Suprapubic skin (tissue), 4 donors: Measurements from ENCODE around the gene AFF1. TPM values are rescaled to one million over a fixed set of nuclear protein-coding genes. Genes with fewer than 3 reads are reported as not detected.

Experiments
- DNase-seq, 2 donors: peaks; one replicate each; pipeline ENCODE4 v3.0.0-alpha.2; 2019; ENCODE audit warnings: low spot score in 2 of 2
- H3K27ac ChIP-seq: fragments of 200-600 bp; sonication (generic); one replicate; pipeline ENCODE4 v1.5.1; 2019
- H3K27me3 ChIP-seq: fragments of 200-600 bp; sonication (generic); one replicate; pipeline ENCODE4 v1.5.1; 2019
- H3K36me3 ChIP-seq: fragments of 200-600 bp; sonication (generic); one replicate; pipeline ENCODE4 v1.5.1; 2019
- H3K4me1 ChIP-seq: fragments of 200-600 bp; sonication (generic); one replicate; pipeline ENCODE4 v1.5.1; 2019
- H3K4me3 ChIP-seq: fragments of 200-600 bp; sonication (generic); one replicate; pipeline ENCODE4 v1.5.1; 2019; ENCODE audit warnings: mild to moderate bottlenecking
- H3K9me3 ChIP-seq: fragments of 200-600 bp; sonication (generic); one replicate; pipeline ENCODE4 v1.5.1; 2019
- EP300 ChIP-seq: sonication (generic); formaldehyde crosslinking; IDR thresholded peaks from one replicate; pipeline ENCODE4 v1.6.1; 2017; ENCODE audit warnings: antibody characterized with exemption
- POLR2A ChIP-seq, 2 donors: fragments of 450-650 bp; IDR thresholded peaks; one replicate each; pipeline ENCODE4 v1.6.1; 2017; ENCODE audit warnings: antibody characterized with exemption in 2 of 2, mild to moderate bottlenecking in 2 of 2, moderate library complexity in 2 of 2
- POLR2AphosphoS5 ChIP-seq, 3 donors: sonication (generic); formaldehyde crosslinking; IDR thresholded peaks; one replicate each; pipeline ENCODE4 v1.6.1; 2017; ENCODE audit warnings: antibody characterized with exemption in 3 of 3
- WGBS: methylation state at CpG from one replicate; pipeline ENCODE4 v1.1.5; 2018; 5-methylcytosine and 5-hydroxymethylcytosine counted together
- total RNA-seq, 4 donors: library from RNA; depleted of rRNA; stranded (reverse); fragments of >200 nt; gene quantifications; one replicate each; pipeline ENCODE4 v1.1.0, GENCODE V29; 2016
- TF ChIP-seq, protein P1 (sequence below), 2 donors: fragments of 200-600 bp in 1 of 2; fragments of 450-650 bp in 1 of 2; sonication (generic) in 1 of 2; IDR thresholded peaks; one replicate each; pipeline ENCODE4 v1.5.1; 2016 to 2019; ENCODE audit warnings: antibody characterized with exemption in 2 of 2, mild to moderate bottlenecking in 1 of 2, moderate library complexity in 1 of 2

AFF1 gene
- total RNA-seq, 4 donors from 2014 or later, result 67.2 to 175 (median 103) TPM

DNA sequence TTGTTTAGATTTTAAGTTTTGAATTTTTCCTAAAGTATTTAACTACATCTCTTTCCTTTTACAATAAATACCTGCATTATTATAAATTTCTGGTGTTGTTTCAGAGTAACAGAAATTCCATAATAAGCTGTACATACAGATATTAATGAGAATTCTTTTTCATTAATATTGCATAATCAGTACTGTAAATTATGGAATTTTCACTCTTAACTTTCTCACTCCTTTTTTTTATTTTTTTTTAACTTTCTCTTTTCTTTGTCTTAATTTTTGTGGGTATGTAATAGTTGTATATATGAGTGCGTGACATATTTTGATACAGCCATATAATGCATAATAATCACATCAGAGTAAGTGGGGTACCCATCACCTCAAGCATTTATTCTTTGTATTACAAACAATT is 175.1 kb downstream of the AFF1 start:
- peaks cover 22% of the 10 kb centered on the region for H3K4me1 ChIP-seq
- DNase-seq, result no peak
- H3K27me3 ChIP-seq, result no peaks in the 10 kb centered on the region
- no peaks in the 10 kb centered on the region for H3K9me3 ChIP-seq
- no peak overlapping the region for H3K4me3 ChIP-seq
- WGBS, result 97% methylated on average over 1 of the region's 1 CpG
- peaks cover 54% of the 10 kb centered on the region for H3K36me3 ChIP-seq
- TF ChIP-seq, protein P1, sequence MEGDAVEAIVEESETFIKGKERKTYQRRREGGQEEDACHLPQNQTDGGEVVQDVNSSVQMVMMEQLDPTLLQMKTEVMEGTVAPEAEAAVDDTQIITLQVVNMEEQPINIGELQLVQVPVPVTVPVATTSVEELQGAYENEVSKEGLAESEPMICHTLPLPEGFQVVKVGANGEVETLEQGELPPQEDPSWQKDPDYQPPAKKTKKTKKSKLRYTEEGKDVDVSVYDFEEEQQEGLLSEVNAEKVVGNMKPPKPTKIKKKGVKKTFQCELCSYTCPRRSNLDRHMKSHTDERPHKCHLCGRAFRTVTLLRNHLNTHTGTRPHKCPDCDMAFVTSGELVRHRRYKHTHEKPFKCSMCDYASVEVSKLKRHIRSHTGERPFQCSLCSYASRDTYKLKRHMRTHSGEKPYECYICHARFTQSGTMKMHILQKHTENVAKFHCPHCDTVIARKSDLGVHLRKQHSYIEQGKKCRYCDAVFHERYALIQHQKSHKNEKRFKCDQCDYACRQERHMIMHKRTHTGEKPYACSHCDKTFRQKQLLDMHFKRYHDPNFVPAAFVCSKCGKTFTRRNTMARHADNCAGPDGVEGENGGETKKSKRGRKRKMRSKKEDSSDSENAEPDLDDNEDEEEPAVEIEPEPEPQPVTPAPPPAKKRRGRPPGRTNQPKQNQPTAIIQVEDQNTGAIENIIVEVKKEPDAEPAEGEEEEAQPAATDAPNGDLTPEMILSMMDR (IDR thresholded peaks at IDR 0.05), result no peak
- TF ChIP-seq POLR2AphosphoS5 (IDR thresholded peaks at IDR 0.05) (no peak), EP300 (no peak), POLR2A (IDR thresholded peaks at IDR 0.05) (no peak)
- H3K27ac ChIP-seq, result no peak overlapping the region

DNA sequence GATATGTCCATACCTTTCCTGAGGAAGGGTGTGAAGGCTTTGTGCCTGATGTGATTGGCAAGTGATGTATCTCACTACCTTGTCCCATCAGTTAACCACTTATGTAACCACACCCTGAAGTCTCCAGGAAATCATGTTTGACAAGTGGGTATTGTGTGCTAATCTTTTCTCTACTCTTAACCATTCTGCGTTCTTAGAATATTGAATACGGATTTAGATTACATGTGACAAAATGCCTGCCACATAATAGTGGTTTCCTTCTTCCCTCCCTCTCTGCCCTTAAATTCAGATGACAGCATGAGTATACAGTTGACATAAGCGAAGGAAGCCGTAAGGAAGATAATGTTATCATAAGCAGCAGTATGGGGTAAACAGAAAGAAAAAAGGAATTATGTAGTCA is 177.3 kb downstream of the AFF1 start:
- H3K36me3 ChIP-seq, result peaks cover 67% of the 10 kb centered on the region
- no peak for DNase-seq
- TF ChIP-seq, protein P1 (IDR thresholded peaks at IDR 0.05), result no peak
- TF ChIP-seq POLR2A (IDR thresholded peaks at IDR 0.05), result no peak
- TF ChIP-seq POLR2AphosphoS5 (IDR thresholded peaks at IDR 0.05), result no peak
- no peak for TF ChIP-seq EP300
- peaks cover 13% of the 10 kb centered on the region for H3K4me1 ChIP-seq
- no peaks in the 10 kb centered on the region for H3K9me3 ChIP-seq
- H3K4me3 ChIP-seq, result no peak overlapping the region
- H3K27ac ChIP-seq, result no peak overlapping the region
- no peaks in the 10 kb centered on the region for H3K27me3 ChIP-seq
- 92% methylated on average over 4 of the region's 4 CpGs for WGBS

DNA sequence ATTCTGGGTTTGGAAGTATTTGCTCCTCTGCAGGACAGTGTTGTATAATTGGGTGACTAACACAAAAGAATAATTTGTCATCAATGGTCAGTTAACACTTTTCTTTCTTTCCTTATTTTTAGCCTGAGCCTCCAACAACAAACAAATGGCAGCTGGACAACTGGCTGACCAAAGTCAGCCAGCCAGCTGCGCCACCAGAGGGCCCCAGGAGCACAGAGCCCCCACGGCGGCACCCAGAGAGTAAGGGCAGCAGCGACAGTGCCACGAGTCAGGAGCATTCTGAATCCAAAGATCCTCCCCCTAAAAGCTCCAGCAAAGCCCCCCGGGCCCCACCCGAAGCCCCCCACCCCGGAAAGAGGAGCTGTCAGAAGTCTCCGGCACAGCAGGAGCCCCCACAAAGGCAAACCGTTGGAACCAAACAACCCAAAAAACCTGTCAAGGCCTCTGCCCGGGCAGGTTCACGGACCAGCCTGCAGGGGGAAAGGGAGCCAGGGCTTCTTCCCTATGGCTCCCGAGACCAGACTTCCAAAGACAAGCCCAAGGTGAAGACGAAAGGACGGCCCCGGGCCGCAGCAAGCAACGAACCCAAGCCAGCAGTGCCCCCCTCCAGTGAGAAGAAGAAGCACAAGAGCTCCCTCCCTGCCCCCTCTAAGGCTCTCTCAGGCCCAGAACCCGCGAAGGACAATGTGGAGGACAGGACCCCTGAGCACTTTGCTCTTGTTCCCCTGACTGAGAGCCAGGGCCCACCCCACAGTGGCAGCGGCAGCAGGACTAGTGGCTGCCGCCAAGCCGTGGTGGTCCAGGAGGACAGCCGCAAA is 179.6 kb downstream of the AFF1 start:
- Histone ChIP-seq H3K4me1 (peaks cover 4% of the 10 kb centered on the region), H3K27me3 (no peaks in the 10 kb centered on the region), H3K27ac (no peak overlapping the region), H3K36me3 (peaks cover 65% of the 10 kb centered on the region), H3K4me3 (no peak overlapping the region), H3K9me3 (no peaks in the 10 kb centered on the region)
- 92% methylated on average over 13 of the region's 24 CpGs for WGBS
- DNase-seq, result no peak
- TF ChIP-seq, protein P1 (IDR thresholded peaks at IDR 0.05), result peak in 1 of 2 donors; percentile 6
- no peak for TF ChIP-seq POLR2A (IDR thresholded peaks at IDR 0.05)
- TF ChIP-seq POLR2AphosphoS5 (IDR thresholded peaks at IDR 0.05), result no peak
- no peak for TF ChIP-seq EP300

DNA sequence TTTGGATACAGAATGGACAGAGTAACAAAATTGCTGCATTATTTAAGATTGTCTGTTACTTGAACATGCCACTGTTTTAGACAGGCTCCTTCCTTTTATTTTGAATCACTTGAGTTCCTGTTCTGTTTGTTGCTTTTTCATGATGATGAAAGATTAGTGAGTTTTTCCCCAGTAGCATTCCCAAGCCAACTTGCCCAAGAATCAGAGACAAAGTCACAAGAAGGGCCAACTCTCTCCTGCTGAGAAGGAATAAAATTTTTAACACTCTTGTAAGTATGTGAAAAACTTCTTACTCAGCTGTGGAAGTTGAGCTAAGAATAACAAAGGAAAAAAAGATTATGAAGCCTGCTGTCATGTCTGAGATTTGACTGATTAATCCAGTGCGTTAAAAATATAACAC is 181.4 kb downstream of the AFF1 start:
- Histone ChIP-seq H3K36me3 (peaks cover 65% of the 10 kb centered on the region), H3K9me3 (no peaks in the 10 kb centered on the region), H3K27me3 (no peaks in the 10 kb centered on the region), H3K4me3 (no peak overlapping the region), H3K27ac (no peak overlapping the region), H3K4me1 (peaks cover 22% of the 10 kb centered on the region)
- TF ChIP-seq POLR2A (IDR thresholded peaks at IDR 0.05), result no peak
- TF ChIP-seq POLR2AphosphoS5 (IDR thresholded peaks at IDR 0.05), result no peak
- TF ChIP-seq, protein P1 (IDR thresholded peaks at IDR 0.05), result no peak
- TF ChIP-seq EP300, result no peak
- WGBS, result 89% methylated on average over 1 of the region's 1 CpG
- DNase-seq, result no peak

DNA sequence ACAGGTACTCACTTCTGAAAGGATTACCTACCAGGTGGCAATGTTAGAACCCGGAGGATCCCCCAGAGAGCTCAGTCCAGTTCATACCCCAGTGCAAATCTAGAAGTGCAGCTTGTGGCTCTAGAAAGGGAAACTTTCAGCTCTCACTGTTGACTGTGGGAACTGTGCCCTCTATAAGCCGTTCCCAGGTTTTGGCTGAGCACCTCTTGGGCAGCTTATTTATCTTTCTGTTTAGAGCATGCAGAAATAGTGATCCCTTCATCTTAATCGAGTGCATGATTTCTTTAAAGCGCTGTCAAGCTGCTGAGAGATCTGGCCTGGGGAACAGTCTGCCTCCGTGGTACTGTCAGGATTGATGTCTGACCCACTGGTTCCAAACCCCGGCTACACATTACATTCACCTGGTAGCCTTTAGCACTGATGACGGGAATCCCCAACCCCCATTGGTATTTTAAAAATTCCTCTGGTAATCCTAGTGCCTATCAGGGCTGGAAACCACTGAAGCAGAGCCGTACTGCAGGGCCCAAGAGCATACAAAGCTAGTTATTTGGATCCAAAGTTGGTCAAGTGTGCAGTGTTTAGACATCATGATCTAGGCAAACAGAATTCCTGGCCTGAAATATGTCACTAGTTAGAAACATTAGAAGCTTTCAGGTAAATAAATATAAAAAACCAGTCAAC is 182.4 kb downstream of the AFF1 start:
- no peak for TF ChIP-seq POLR2A (IDR thresholded peaks at IDR 0.05)
- TF ChIP-seq, protein P1 (IDR thresholded peaks at IDR 0.05), result no peak
- TF ChIP-seq EP300, result no peak
- no peak for TF ChIP-seq POLR2AphosphoS5 (IDR thresholded peaks at IDR 0.05)
- no peak for DNase-seq
- Histone ChIP-seq H3K4me1 (peaks cover 32% of the 10 kb centered on the region), H3K4me3 (no peak overlapping the region), H3K27ac (no peak overlapping the region), H3K9me3 (no peaks in the 10 kb centered on the region), H3K36me3 (peaks cover 56% of the 10 kb centered on the region), H3K27me3 (no peaks in the 10 kb centered on the region)
- 71% methylated on average over 8 of the region's 8 CpGs for WGBS
